Kidney glomerular epithelial cell (primary cell): ENCODE data around the gene SLC4A3.

ENCODE experiments used
- DNase-seq: peaks from one replicate; lab custom pipeline; 2025; lab: John Stamatoyannopoulos, UW

The SLC4A3 gene

GRCh38 chr2:219633276-219634065, 6.0 kb downstream of the SLC4A3 start:
- no peak for DNase-seq

GRCh38 chr2:219634171-219634940, 6.9 kb downstream of the SLC4A3 start:
- DNase-seq: no peak

GRCh38 chr2:219634951-219635751, 7.7 kb downstream of the SLC4A3 start:
- no peak for DNase-seq

- no peak for DNase-seq
These were observed 8.9 kb downstream of the SLC4A3 start for GRCh38 chr2:219636144-219636915.

GRCh38 chr2:219636941-219637841, 9.8 kb downstream of the SLC4A3 start:
- DNase-seq: no peak

GRCh38 chr2:219637842-219638185, 10.4 kb downstream of the SLC4A3 start:
- DNase-seq: no peak

GRCh38 chr2:219638217-219638947, 11.0 kb downstream of the SLC4A3 start:
- DNase-seq: no peak

GRCh38 chr2:219638948-219639755, 11.7 kb downstream of the SLC4A3 start:
- no peak for DNase-seq

GRCh38 chr2:219641390-219642068, 14.1 kb downstream of the SLC4A3 start:
- DNase-seq: no peak

GRCh38 chr2:219642069-219642454, 14.6 kb downstream of the SLC4A3 start:
- no peak for DNase-seq

GRCh38 chr2:219642465-219643083, 15.1 kb downstream of the SLC4A3 start:
- DNase-seq: peak; percentile 86

- DNase-seq: no peak
These were observed 15.6 kb downstream of the SLC4A3 start for GRCh38 chr2:219643084-219643473.

- no peak for DNase-seq
These were observed 16.5 kb downstream of the SLC4A3 start for GRCh38 chr2:219643788-219644398.

- no peak for DNase-seq
These were observed 17.5 kb downstream of the SLC4A3 start for GRCh38 chr2:219644801-219645480.

- DNase-seq: peak; percentile 51
These were observed 18.4 kb downstream of the SLC4A3 start for GRCh38 chr2:219645631-219646527.

GRCh38 chr2:219648176-219648575, 20.7 kb downstream of the SLC4A3 start:
- no peak for DNase-seq
